RWPE1 (cell line): ENCODE measurements around the gene FAM13A.

Source experiments
- CTCF ChIA-PET: fragments of 350-600 bp; sonication (Branson Sonifier 250); formaldehyde crosslinking; extraction: SDS; loops from one replicate; lab custom pipeline; 2021; lab: Yijun Ruan, JAX
- POLR2A ChIA-PET: fragments of 400-600 bp; formaldehyde crosslinking; extraction: SDS; loops from one replicate; lab custom pipeline; 2020; ENCODE audit warnings: antibody characterized with exemption; ENCODE audit not compliant: low non-redundant PET; lab: Yijun Ruan, JAX
- DNase-seq: peaks from one replicate; pipeline ENCODE4 v3.0.0; 2012; ENCODE audit warnings: low spot score
- H3K27ac ChIP-seq: fragments of 450-650 bp; 2 replicates; pipeline ENCODE4 v1.5.1; 2017
- CTCF ChIP-seq: fragments of 450-650 bp; conservative IDR thresholded peaks from 2 replicates; pipeline ENCODE4 v1.5.1; 2017; ENCODE audit warnings: low read depth, mild to moderate bottlenecking

The FAM13A gene

DNA sequence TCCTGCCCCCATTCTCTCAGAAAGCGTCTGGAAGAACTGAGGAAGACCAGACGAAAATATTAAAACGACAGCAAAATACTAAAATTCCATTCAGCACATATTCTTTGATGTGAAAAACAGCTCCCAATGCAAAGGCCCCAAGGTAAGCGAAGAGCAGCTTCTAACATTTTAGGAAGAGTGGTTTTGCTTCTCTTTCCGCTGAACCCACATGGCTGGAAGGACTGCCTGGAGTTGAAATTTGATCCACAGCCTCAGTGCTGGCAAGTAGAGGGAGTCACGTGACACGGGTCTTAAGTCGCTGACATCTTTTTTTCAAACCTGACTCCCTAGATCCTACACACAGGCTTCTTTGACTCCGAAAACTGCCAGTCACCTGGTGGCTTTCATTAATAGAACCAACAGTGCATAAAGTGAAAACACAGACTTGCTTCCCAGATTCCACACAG lies at the start of gene FAM13A:
Gene FAM13A (minus strand): TSS at position 233 of the 446 bp plus-strand sequence. CDS start 221 bp downstream, at position 12.
- ChIA-PET POLR2A (no interaction called here), CTCF (interaction anchor here (0.6 kb wide), 4 partner anchors 32 to 803 kb away, joined by 3 to 4 read pairs (median 4); no protein-coding TSS in a partner anchor)
- peak; percentile 72 for DNase-seq
- TF ChIP-seq CTCF, result no peak
- H3K27ac ChIP-seq, result no peak within 1 kb of the TSS; the same call in 1 of the 2 replicates

DNA sequence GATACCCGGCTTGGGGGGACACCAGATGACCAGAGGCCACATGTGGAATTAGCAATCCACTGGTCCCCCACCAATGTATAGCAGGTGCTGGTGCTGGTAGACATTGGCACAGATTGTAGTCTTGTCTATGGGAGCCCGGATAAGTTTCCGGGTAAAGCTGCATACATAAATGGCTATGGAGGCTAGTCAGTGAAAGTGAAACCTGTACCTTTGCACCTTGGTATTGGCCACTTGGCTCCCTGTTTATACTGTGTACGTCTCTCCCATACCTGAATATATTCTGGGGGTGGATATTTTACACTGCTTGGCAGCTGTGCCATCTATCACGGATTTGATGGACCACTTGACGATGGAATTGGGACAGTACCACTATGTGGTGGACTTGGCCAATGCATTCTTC lies 48.7 kb upstream of the FAM13A start:
- TF ChIP-seq CTCF, result no peak
- ChIA-PET CTCF (no interaction called here), POLR2A (no interaction called here)
- no peak overlapping the region for H3K27ac ChIP-seq
- no peak for DNase-seq

- no peak for DNase-seq
- no peak overlapping the region for H3K27ac ChIP-seq
- TF ChIP-seq CTCF, result no peak
- ChIA-PET POLR2A (no interaction called here), CTCF (interaction anchor here (0.7 kb wide), 1 partner anchor 34 kb away, joined by 3 read pairs; no protein-coding TSS in a partner anchor)
Observed at GRCh38 chr4:89101256-89102161, 44.5 kb upstream of the FAM13A start.

DNA sequence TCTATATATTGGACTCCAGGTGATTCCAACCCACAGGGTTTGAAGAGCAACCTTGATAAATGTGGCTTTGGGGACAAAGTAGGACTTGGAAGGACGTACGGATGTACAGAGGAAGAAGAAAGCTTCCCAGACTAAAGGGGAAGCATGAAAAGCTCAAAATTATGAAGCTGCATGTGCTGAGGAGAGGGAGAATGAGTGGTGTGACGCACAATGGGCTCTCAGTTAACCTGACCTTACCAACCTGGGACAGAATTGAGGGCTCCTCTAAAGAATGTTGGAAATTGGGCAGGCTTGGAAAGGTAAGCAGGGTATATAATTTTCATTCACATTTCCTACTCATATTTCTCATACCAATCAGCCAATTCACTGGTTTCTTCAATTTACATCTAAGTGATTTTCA lies 43.9 kb upstream of the FAM13A start:
- ChIA-PET CTCF (no interaction called here), POLR2A (no interaction called here)
- H3K27ac ChIP-seq, result no peak overlapping the region
- TF ChIP-seq CTCF, result no peak
- DNase-seq, result no peak

DNA sequence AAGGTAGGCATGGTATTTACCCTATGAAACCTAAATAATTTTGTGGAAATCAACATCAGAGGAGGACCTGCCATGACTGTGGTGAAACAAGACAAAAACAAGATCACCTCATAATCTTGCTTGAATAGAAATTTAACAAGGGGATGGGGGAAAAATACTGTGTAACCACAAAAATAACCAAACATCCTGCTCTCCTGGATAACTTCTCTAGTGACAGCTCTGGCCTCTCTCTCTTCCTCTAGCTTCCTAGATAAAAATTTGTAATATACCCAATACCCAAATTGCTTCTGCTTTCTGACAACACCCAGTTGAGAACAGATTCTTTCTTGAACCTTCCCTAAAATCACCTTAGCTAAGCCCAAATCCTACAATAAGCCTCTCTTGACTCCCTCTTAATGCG lies 42.5 kb upstream of the FAM13A start:
- H3K27ac ChIP-seq, result no peak overlapping the region
- CTCF ChIA-PET, result no interaction called here
- no peak for TF ChIP-seq CTCF
- no peak for DNase-seq
- POLR2A ChIA-PET, result no interaction called here

DNA sequence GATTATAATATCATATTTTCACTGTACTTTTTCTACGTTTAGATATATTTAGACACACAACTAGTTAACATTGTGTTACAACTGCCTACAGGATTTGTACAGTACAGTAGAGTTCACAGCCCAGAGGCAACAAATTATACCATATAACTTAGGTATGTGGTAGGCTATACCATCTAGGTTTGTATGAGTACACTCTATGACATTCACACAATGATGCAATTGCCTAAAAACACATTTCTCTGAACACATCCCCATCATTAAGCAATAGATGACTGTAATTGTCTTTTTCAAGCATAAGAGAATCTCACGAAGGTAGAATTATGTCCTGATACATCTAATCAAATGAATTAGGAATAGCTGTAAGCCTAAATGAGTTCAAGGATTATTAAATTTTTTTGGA lies 42.0 kb upstream of the FAM13A start:
- POLR2A ChIA-PET, result no interaction called here
- no peak overlapping the region for H3K27ac ChIP-seq
- CTCF ChIA-PET, result no interaction called here
- DNase-seq, result no peak
- no peak for TF ChIP-seq CTCF
